Measurements from ENCODE around the gene RYR2.

The RYR2 gene

DNA sequence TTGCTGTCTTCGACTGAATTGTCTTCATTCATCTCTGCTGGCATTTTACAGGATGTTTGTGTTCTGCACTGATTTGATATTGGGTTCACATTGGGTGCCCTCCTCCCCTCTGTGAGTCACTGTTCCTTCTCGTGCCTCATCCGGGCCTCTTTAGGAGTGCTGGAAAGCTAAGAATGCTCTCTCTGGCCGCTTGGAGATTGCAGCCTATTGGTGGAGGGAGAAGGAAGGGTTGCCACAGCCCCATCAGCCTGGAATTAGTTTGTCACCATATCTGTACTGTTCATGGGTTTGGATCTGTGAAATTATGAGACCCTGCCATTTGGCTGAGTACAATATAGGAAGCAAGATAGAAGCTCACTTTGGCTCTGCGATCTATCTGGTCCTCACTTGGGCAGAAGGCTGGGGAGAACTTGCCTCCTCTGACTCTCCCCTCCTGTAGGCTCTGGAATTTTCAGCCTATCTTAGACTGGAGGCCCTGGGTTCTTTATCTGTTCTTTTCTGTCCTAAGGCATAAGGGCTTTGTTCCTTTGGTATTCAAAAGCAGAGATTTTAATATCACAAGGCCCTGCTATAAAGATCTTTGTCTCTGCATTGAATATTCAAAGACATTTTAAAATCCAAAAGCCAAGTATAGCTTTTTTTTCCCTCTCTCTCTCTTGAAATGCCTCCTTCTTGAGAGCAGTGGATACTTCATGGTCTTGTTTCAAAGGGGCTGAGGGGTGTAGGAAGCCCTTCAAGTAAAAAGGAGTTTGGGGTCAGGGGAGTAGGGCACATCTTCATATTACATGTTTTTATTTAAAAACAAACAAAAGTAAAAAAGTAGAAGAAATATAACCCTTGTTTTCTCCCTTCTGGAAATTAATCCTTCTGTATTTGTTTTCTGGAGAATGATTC lies 500.8 kb downstream of the RYR2 start:
- in situ Hi-C loops (cut with MboI; ENCODE audit: low sequenced_read_pairs, unreplicated experiment) = no loop called here
- TF ChIP-seq, protein P1, sequence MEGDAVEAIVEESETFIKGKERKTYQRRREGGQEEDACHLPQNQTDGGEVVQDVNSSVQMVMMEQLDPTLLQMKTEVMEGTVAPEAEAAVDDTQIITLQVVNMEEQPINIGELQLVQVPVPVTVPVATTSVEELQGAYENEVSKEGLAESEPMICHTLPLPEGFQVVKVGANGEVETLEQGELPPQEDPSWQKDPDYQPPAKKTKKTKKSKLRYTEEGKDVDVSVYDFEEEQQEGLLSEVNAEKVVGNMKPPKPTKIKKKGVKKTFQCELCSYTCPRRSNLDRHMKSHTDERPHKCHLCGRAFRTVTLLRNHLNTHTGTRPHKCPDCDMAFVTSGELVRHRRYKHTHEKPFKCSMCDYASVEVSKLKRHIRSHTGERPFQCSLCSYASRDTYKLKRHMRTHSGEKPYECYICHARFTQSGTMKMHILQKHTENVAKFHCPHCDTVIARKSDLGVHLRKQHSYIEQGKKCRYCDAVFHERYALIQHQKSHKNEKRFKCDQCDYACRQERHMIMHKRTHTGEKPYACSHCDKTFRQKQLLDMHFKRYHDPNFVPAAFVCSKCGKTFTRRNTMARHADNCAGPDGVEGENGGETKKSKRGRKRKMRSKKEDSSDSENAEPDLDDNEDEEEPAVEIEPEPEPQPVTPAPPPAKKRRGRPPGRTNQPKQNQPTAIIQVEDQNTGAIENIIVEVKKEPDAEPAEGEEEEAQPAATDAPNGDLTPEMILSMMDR (IDR thresholded peaks at IDR 0.05; ENCODE audit: borderline replicate concordance, control extremely low read depth, extremely low read depth, insufficient read depth, missing control alignments) = no peak
- no peak for DNase-seq (ENCODE audit: low spot score)

DNA sequence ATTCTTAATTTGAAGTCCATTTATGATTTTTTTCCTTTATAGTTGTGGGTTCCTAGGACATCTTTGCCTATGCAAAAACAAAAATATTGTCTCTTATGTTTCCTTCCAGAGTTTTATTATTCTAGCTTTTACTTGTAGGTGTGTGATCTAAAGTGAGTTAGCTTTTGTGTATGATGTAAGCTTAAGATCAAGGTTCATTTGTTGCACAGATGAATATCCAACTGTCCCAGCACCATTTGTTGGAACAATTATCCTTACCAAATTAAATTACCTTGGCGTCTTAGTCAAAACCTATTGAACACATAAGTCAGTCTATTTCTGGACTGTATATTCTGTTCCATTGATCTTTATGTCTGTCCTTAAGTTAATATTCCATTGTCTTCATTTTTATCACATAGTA lies 511.1 kb downstream of the RYR2 start:
- DNase-seq (ENCODE audit: low spot score) = no peak
- TF ChIP-seq, protein P1 (IDR thresholded peaks at IDR 0.05; ENCODE audit: borderline replicate concordance, control extremely low read depth, extremely low read depth, insufficient read depth, missing control alignments) = no peak
- in situ Hi-C loops (cut with MboI; ENCODE audit: low sequenced_read_pairs, unreplicated experiment) = no loop called here

DNA sequence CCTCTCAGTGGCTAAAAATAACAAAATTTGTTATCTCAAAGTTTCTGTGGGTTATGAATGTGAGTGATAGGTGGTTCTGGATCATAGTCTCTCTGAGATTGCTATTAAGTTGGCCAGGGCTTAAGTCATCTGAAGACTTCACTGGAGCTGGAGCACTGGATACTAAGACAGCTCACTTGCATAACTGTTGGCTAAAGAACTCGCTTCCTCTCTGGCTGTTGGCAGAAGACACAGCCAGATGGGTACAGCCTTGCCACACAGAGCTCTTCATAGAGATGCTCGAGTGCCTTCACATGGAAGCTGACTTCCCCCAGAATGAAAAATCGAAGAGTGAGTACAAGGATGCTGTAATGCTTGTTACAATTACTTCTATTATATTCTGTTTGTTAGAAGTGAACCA lies 514.9 kb downstream of the RYR2 start:
- TF ChIP-seq, protein P1 (IDR thresholded peaks at IDR 0.05; ENCODE audit: borderline replicate concordance, control extremely low read depth, extremely low read depth, insufficient read depth, missing control alignments) = no peak
- DNase-seq (ENCODE audit: low spot score) = no peak
- in situ Hi-C loops (cut with MboI; ENCODE audit: low sequenced_read_pairs, unreplicated experiment) = no loop called here

DNA sequence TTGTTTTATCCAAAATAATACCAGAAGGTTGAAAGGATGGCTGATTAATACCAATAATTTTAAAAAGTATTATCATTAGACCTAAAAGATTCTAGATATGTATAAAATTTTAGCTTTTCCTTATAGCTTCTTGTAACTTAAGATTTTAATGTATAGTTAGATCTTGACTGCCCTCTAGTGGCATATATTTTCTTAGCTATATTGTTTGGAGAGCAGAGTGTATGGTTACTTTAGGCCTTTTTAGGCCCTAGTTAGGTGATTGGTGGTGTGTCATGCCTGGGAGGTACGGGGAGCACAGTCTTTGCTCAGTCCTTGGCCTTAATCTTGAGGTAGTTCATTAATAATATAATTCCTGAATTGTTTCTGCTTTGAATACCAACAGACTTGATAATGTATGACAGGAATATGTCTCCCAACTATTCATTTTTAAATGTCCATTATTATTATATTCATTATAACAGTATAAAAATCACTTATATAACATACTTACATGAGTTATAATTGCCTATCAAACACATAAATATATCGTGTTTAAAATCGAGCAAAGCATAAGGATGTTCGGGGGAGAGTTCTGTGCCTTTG lies 520.3 kb downstream of the RYR2 start:
- in situ Hi-C loops (cut with MboI; ENCODE audit: low sequenced_read_pairs, unreplicated experiment) = no loop called here
- TF ChIP-seq, protein P1 (IDR thresholded peaks at IDR 0.05; ENCODE audit: borderline replicate concordance, control extremely low read depth, extremely low read depth, insufficient read depth, missing control alignments) = peak; percentile 37

DNA sequence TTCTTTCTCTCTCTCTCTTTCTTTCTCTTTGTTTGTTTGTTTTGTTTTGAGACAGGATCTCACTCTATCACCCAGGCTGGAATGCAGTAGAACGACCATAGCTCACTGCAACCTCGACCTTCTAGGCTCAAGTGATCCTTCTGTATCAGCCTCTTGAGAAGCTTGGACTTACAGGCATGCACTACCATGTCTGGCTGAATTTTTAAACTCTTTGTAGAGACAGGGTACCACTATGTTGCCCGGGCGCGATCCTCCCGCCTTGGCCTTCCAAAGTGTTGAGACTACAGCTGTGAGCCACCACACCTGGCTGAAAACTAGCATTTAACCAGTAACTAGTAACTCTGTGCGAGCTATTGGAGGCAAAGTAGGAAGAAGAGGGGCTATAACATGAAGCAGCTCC lies 523.3 kb downstream of the RYR2 start:
- no peak for DNase-seq (ENCODE audit: low spot score)
- in situ Hi-C loops (cut with MboI; ENCODE audit: low sequenced_read_pairs, unreplicated experiment) = no loop called here

More for the DNA sequence above, 520.3 kb downstream of the RYR2 start:
- peak; percentile 32 for DNase-seq (ENCODE audit: low spot score)

DNA sequence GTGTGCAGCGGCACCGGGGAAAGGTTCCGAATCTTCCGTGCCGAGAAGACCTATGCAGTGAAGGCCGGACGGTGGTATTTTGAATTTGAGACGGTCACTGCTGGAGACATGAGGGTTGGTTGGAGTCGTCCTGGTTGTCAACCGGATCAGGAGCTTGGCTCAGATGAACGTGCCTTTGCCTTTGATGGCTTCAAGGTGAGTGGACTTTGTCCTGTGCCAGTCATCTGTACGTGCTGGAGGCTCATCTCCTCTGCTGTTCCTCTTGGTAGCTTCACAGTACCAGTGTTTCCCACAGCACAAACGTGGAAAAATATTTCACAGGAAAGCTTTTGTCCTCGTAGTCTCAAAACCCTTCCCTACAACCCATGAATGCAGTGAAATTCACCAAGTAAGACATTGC lies 524.6 kb downstream of the RYR2 start:
- TF ChIP-seq, protein P1 (IDR thresholded peaks at IDR 0.05; ENCODE audit: borderline replicate concordance, control extremely low read depth, extremely low read depth, insufficient read depth, missing control alignments) = no peak
- in situ Hi-C loops (cut with MboI; ENCODE audit: low sequenced_read_pairs, unreplicated experiment) = no loop called here
- no peak for DNase-seq (ENCODE audit: low spot score)

More for the DNA sequence above, 523.3 kb downstream of the RYR2 start:
- TF ChIP-seq, protein P1 (IDR thresholded peaks at IDR 0.05; ENCODE audit: borderline replicate concordance, control extremely low read depth, extremely low read depth, insufficient read depth, missing control alignments) = no peak
